Trophoblast cell (in vitro differentiated cells and primary cell): ENCODE data around the gene RBPJL.

Experiments used
- DNase-seq, 2 donors: peaks; one replicate each; pipeline ENCODE4 v3.0.0-alpha.2; 2016
- H2AFZ ChIP-seq: 2 replicates; pipeline ENCODE4 v1.6.1; 2013; ENCODE audit warnings: low read length, moderate library complexity, mild to moderate bottlenecking; ENCODE audit not compliant: insufficient read depth, poor library complexity
- H2AK5ac ChIP-seq: 2 replicates; pipeline ENCODE4 v1.6.1; 2013; ENCODE audit warnings: mild to moderate bottlenecking, low read length
- H2BK120ac ChIP-seq: 2 replicates; pipeline ENCODE4 v1.6.1; 2013; ENCODE audit warnings: low read length, mild to moderate bottlenecking, moderate library complexity; ENCODE audit not compliant: insufficient read depth, poor library complexity
- H2BK12ac ChIP-seq: 2 replicates; pipeline ENCODE4 v1.6.1; 2013; ENCODE audit warnings: mild to moderate bottlenecking, low read length, moderate library complexity
- H2BK5ac ChIP-seq: 2 replicates; pipeline ENCODE4 v1.6.1; 2013; ENCODE audit warnings: low read length, low read depth, moderate library complexity, mild to moderate bottlenecking; ENCODE audit not compliant: poor library complexity
- H3K14ac ChIP-seq: 2 replicates; pipeline ENCODE4 v1.6.1; 2013; ENCODE audit warnings: mild to moderate bottlenecking, low read length
- H3K18ac ChIP-seq: 2 replicates; pipeline ENCODE4 v1.6.1; 2013; ENCODE audit warnings: mild to moderate bottlenecking, low read length
- H3K23ac ChIP-seq: 2 replicates; pipeline ENCODE4 v1.6.1; 2013; ENCODE audit warnings: low read length
- H3K27ac ChIP-seq: 2 replicates; pipeline ENCODE4 v1.5.1; 2013; ENCODE audit warnings: low read depth, mild to moderate bottlenecking, inconsistent platforms, low read length, moderate library complexity
- H3K27me3 ChIP-seq: 2 replicates; pipeline ENCODE4 v1.6.1; 2013; ENCODE audit warnings: inconsistent platforms, mild to moderate bottlenecking, low read length, moderate library complexity; ENCODE audit not compliant: insufficient read depth
- H3K36me3 ChIP-seq, 2 experiments: 1 replicate in 1 of 2; 2 replicates in 1 of 2; pipeline ENCODE4 v1.6.1; 2013; ENCODE audit warnings: low read length in 2 of 2, mild to moderate bottlenecking in 2 of 2, moderate library complexity in 1 of 2; ENCODE audit not compliant: insufficient read depth in 2 of 2, control insufficient read depth in 1 of 2
- H3K4ac ChIP-seq: 2 replicates; pipeline ENCODE4 v1.6.1; 2013; ENCODE audit warnings: low read depth, mild to moderate bottlenecking, low read length, moderate library complexity
- H3K4me1 ChIP-seq, 2 experiments: 1 replicate in 1 of 2; 2 replicates in 1 of 2; pipeline ENCODE4 v1.6.1; 2013; ENCODE audit warnings: low read length in 2 of 2, mild to moderate bottlenecking in 2 of 2, moderate library complexity in 1 of 2; ENCODE audit not compliant: insufficient read depth in 2 of 2, control insufficient read depth in 1 of 2
- H3K4me2 ChIP-seq: 2 replicates; pipeline ENCODE4 v1.6.1; 2013; ENCODE audit warnings: inconsistent platforms, mild to moderate bottlenecking, low read length, moderate library complexity
- H3K4me3 ChIP-seq: 2 replicates; pipeline ENCODE4 v1.5.1; 2013; ENCODE audit warnings: mild to moderate bottlenecking, low read depth, low read length, inconsistent platforms
- H3K79me1 ChIP-seq: one replicate; pipeline ENCODE4 v1.6.1; 2013; ENCODE audit warnings: low read length
- H3K79me2 ChIP-seq: 2 replicates; pipeline ENCODE4 v1.6.1; 2013; ENCODE audit warnings: low read length, mild to moderate bottlenecking; ENCODE audit not compliant: control insufficient read depth, insufficient read depth, poor library complexity
- H3K9ac ChIP-seq: 2 replicates; pipeline ENCODE4 v1.6.1; 2013; ENCODE audit warnings: mild to moderate bottlenecking, low read length
- H3K9me3 ChIP-seq: 2 replicates; pipeline ENCODE4 v1.6.1; 2013; ENCODE audit warnings: low read depth, mild to moderate bottlenecking, control low read depth, inconsistent platforms, low read length; ENCODE audit not compliant: insufficient read depth
- H4K12ac ChIP-seq: 2 replicates; pipeline ENCODE4 v1.6.1; 2013; ENCODE audit warnings: low read depth, mild to moderate bottlenecking, low read length, moderate library complexity
- H4K8ac ChIP-seq: 2 replicates; pipeline ENCODE4 v1.6.1; 2013; ENCODE audit warnings: low read depth, mild to moderate bottlenecking, low read length, moderate library complexity
- H4K91ac ChIP-seq: one replicate; pipeline ENCODE4 v1.6.1; 2013; ENCODE audit warnings: low read depth, mild to moderate bottlenecking, low read length, moderate library complexity
- WGBS: extraction: QIAGEN DNeasy Blood & Tissue Kit; methylation state at CpG from one replicate; pipeline ENCODE4 v1.1.7; 2013; ENCODE audit warnings: missing lambda C conversion rate; ENCODE audit not compliant: insufficient read length, insufficient coverage; ENCODE audit errors: extremely low coverage; 5-methylcytosine and 5-hydroxymethylcytosine counted together

Gene RBPJL

DNA sequence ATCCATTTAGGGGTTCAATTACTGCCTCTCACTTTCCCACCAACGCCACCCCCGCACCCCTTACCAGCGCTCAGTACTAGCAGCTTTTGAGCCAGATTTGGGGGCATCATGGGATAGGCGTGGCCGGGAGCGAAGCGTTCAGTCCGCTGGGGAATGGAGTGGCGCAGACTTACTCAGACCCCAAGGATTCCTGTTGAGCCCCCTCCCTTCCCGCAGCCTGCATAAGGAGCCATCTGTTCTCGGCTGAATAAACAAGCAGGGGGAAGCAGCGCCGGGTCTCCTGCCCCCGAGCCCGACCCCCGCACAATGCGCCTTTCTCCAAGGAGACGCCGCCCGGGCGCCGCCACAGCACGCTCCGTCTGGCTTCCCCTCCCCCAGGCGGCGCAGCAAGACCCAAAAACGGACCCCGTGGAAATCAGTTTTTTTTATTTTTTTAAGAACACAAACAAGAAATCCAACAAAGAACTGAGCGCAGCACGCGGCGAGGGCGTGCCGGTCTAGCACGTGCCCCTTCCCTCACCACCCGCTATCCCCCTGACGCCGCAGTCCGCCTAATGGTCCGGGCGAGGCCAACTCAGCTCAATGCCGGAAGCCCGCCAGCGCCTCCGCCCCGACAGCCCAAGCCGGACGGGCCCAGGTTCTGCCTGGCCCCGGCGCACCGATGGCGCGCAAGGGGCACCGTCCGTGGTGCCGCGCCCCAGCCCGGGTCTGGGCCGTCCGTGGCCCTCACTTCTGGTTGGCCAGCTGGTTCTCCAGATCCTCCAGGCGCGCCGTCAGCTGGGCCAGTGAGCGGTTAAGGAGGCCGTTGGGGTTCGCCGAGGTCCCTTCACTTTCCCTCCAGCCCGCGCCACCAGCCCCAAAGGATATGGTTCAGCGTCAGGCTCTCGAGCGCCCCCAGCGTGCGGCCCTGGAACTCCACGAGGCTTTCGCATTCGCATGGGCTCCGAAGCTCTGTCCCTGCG, 13.3 kb upstream of the RBPJL start:
- peak overlapping the region; percentile 33 for H3K9ac ChIP-seq
- H3K4ac ChIP-seq = peak overlapping the region; percentile 19
- no peaks in the 10 kb centered on the region for H3K79me2 ChIP-seq
- WGBS = no CpG with 5 or more reads among the region's 79 CpGs
- H3K79me1 ChIP-seq = peaks cover 5% of the 10 kb centered on the region
- peak overlapping the region; percentile 37 for H2BK12ac ChIP-seq
- H2BK5ac ChIP-seq = no peak overlapping the region
- H3K9me3 ChIP-seq = no peaks in the 10 kb centered on the region
- H3K18ac ChIP-seq = peak overlapping the region; percentile 65
- peak overlapping the region; percentile 34 for H2BK120ac ChIP-seq
- peak overlapping the region; percentile 82 for H3K4me2 ChIP-seq
- peaks cover 3 to 8% of the 10 kb centered on the region in 2 experiments for H3K4me1 ChIP-seq
- no peak overlapping the region for H2AK5ac ChIP-seq
- H2AFZ ChIP-seq = peak overlapping the region; percentile 92
- H3K36me3 ChIP-seq = no peaks in the 10 kb centered on the region
- H3K4me3 ChIP-seq = peak overlapping the region; percentile 69
- H3K27me3 ChIP-seq = peaks cover 6% of the 10 kb centered on the region
- peak overlapping the region; percentile 72 for H4K91ac ChIP-seq
- H3K23ac ChIP-seq = no peak overlapping the region
- H4K8ac ChIP-seq = peak overlapping the region; percentile 90
- no peak overlapping the region for H3K27ac ChIP-seq
- H4K12ac ChIP-seq = peak overlapping the region; percentile 76
- peak; percentile 61 to 83 for DNase-seq
- peak overlapping the region; percentile 75 for H3K14ac ChIP-seq

GRCh38 chr20:45294003-45294368, 12.7 kb upstream of the RBPJL start:
- H2BK120ac ChIP-seq = no peak overlapping the region
- H3K18ac ChIP-seq = no peak overlapping the region
- H3K36me3 ChIP-seq = no peaks in the 10 kb centered on the region
- no peak overlapping the region for H2AK5ac ChIP-seq
- H3K9ac ChIP-seq = no peak overlapping the region
- H4K8ac ChIP-seq = no peak overlapping the region
- no peak overlapping the region for H3K4me2 ChIP-seq
- no peak overlapping the region for H3K27ac ChIP-seq
- no peak overlapping the region for H2BK5ac ChIP-seq
- no CpG with 5 or more reads among the region's 5 CpGs for WGBS
- H3K9me3 ChIP-seq = no peaks in the 10 kb centered on the region
- no peak overlapping the region for H2BK12ac ChIP-seq
- H4K91ac ChIP-seq = no peak overlapping the region
- H3K79me2 ChIP-seq = no peaks in the 10 kb centered on the region
- no peak overlapping the region for H3K23ac ChIP-seq
- no peak for DNase-seq
- peaks cover 5% of the 10 kb centered on the region for H3K79me1 ChIP-seq
- no peak overlapping the region for H4K12ac ChIP-seq
- peaks cover 3 to 8% of the 10 kb centered on the region in 2 experiments for H3K4me1 ChIP-seq
- no peak overlapping the region for H2AFZ ChIP-seq
- H3K14ac ChIP-seq = no peak overlapping the region
- no peak overlapping the region for H3K4ac ChIP-seq
- H3K27me3 ChIP-seq = peaks cover 6% of the 10 kb centered on the region
- no peak overlapping the region for H3K4me3 ChIP-seq

DNA sequence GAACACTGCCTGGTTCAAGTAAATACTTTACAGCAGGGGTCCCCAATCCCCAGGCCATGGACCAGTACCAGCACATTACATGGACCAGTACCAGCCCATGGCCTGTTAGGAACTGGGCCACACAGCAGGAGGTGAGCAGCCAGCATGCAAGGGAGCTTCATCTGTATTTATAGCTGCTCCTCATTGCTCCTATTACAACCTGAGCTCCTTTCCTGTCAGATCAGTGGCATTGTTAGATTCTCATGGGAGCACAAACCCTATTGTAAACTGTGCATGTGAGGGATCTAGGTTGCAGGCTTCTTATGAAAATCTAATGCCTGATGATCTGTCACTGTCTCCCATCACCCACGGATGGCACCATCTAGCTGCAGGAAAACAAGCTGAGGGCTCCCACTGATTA, 12.0 kb upstream of the RBPJL start:
- Histone ChIP-seq H3K27me3 (peaks cover 6% of the 10 kb centered on the region), H3K36me3 (no peaks in the 10 kb centered on the region), H3K14ac (no peak overlapping the region), H2AFZ (no peak overlapping the region), H3K27ac (no peak overlapping the region), H4K8ac (no peak overlapping the region), H3K9me3 (no peaks in the 10 kb centered on the region), H3K18ac (no peak overlapping the region), H3K4ac (no peak overlapping the region), H3K4me3 (no peak overlapping the region), H3K4me1 (peaks cover 3 to 8% of the 10 kb centered on the region in 2 experiments), H3K9ac (no peak overlapping the region), H3K4me2 (no peak overlapping the region), H2AK5ac (no peak overlapping the region), H2BK5ac (no peak overlapping the region), H2BK12ac (no peak overlapping the region), H3K79me2 (no peaks in the 10 kb centered on the region), H4K91ac (no peak overlapping the region), H4K12ac (no peak overlapping the region), H3K79me1 (peaks cover 5% of the 10 kb centered on the region), H3K23ac (no peak overlapping the region), H2BK120ac (no peak overlapping the region)
- WGBS = no CpG with 5 or more reads among the region's 1 CpG
- no peak for DNase-seq

DNA sequence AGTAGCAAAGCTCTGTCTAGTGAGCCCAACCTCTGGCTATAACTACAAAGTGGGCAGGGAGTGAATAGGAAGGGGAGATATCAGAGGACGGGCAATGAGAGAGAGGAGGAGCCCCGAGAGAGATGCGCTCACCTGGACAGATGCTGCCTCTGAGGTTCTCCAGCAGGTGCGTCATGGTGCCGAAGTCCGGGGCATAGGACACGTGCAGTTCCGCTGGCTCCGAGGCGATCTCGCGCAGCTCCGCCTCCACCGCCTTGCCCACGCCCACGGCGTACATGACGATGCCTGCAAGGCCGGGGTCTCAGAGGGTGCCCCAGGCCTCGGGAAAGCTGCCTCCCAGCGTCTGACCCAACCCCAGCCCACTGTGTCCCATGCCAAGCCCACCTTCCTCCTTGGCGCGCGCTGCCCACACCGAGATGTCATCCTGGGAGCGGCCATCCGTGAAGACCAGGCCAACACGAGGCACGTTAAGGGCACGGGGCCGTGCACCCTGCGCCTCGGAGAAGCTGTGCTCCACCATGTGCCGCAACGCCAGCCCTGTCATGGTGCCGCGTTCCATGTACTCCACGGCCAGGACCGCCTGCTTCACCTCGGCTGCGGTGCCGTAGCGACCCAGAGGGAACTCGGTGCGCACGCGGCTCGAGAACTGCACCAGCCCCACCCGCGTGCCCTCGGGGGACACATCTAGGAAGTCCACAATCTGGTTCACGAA, 8.7 kb upstream of the RBPJL start:
- Histone ChIP-seq H3K27ac (no peak overlapping the region), H3K9ac (no peak overlapping the region), H4K91ac (no peak overlapping the region), H3K79me2 (no peaks in the 10 kb centered on the region), H3K14ac (no peak overlapping the region), H3K23ac (no peak overlapping the region), H3K4me1 (peaks cover 3 to 7% of the 10 kb centered on the region in 2 experiments), H3K79me1 (peaks cover 5% of the 10 kb centered on the region), H4K12ac (no peak overlapping the region), H2BK12ac (no peak overlapping the region), H3K9me3 (no peaks in the 10 kb centered on the region), H3K36me3 (no peaks in the 10 kb centered on the region), H3K4ac (no peak overlapping the region), H2BK120ac (no peak overlapping the region), H2BK5ac (no peak overlapping the region), H2AFZ (no peak overlapping the region), H3K4me3 (no peak overlapping the region), H3K4me2 (no peak overlapping the region), H4K8ac (no peak overlapping the region), H3K18ac (no peak overlapping the region), H3K27me3 (peaks cover 6% of the 10 kb centered on the region), H2AK5ac (no peak overlapping the region)
- no peak for DNase-seq
- WGBS = no CpG with 5 or more reads among the region's 52 CpGs
